GM18861 (cell line): ENCODE measurements around the gene IQCE.

Experiments
- ATAC-seq: cut with Tn5 transposase; IDR thresholded peaks from one replicate; pipeline ENCODE4 v1.9.1; 2021; ENCODE audit not compliant: unreplicated experiment

The IQCE gene

DNA sequence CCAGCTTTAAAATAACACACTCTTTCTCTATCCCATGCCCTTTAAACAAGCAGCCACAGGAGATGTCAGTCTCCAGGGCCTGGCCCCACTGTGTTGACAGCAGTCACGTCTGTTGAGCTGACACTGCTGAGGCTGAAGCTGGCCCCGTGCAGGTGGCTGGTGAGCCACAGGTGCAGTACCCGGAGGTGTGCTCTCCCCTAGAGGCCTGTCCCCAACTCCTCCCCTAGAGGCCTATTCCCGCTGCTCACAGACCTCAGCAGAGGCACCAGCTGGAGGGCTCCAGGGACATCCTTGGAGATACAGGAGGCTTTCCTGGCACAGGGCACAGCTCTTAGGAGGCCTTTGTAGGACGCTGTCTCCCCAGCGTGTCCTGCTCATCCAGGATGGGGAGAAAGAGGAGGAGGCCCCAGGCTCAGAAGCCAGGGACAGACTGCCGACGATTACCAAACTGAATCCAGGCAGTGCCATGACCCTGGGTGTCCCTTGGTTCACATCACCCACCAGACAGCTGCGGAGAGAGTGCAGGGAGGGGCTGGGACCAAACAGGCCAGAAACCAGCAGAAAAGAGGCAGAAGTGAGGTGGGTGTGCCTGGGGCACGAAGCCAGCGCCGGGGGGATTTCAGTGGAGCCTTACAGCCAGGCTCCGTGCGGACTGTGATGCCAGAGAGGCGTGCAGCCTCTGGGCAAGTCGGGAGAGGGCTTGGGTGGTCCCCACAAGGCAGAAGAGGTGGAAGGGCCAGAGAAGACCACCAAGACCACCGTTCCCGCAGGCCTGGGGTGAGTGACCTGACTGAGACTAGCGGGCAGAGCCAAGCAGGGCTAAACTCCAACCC lies 54.5 kb downstream of the IQCE start:
- no peak for ATAC-seq

GRCh38 chr7:2613931-2614600 lies 55.3 kb downstream of the IQCE start:
- ATAC-seq, result no peak

DNA sequence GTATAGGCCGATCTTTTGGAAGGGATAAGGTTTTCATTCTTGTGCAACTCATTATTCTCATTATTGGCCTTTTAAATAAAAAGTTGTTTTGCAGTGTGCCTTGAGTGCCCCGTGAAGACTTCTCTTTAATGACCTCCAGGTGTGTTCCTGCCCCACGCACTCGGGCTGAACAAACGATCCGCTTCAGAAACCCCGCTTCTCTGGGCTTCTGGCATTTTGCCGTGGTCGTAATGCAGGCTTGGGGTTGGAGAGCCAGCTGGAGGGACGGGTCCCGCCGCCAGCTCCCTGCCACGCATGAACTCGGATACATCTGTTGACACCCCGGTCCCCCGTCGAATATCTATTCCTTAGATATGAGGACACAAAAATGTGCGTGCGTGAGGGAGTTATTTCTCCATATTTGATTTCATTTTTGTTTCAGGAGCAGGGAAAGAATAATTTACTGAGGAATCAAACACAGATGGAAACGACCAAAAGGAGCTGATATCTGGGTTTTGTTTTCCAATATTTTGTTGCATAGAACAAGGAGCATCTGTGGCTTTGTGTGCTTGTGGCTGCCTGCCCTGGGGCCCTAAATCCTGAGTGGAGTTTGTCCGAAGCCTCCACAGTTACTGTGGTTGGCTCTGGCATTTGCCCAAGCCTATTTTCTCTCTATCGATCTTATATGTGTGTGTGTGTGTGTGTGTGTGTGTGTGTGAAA lies 56.0 kb downstream of the IQCE start:
- no peak for ATAC-seq

DNA sequence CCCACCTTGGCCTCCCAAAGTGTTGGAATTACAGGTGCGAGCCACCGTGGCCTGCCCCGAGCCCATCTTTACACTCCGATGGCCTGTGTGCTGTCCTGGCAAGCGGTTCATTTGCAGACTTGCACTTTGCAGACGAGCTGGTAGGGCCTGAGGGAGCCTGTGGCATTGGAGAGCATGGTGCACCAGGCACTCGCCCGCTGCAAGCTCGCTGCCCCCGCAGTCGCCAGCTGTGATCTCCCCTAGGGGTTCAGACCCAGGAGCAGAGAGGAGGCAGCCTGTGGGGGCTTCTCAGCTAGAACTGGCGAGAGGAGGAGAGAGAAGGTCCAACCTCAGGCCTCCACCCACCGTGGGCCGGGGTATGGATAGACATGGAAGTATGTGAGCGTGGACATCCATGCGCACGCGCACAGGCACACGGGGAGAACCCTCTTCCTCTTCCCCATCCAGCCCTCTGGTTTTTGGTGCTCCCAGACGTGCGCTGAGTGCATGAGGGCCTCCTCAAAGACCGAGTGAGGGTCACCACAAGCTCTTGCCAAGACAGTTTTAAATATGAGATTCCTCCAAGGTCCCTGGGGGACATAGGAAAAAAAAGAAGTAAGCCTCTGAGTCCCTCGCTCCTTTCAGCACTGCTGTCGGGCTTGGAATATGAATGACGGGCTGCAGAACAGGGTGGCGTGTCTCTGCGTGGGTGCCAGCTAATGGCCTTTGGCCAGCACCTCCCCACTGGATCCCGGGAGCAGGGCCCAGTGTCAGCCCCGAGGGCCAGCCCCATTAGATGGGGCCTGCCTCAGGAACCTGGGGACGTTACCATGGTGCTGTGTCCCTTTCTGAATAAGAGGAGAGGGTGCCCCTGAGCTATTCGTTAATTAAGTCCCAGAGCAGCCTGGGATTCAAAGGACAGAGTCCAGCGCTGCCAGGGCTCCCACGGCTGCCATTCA lies 57.9 kb downstream of the IQCE start:
- ATAC-seq, result no peak

GRCh38 chr7:2617325-2617905 lies 58.6 kb downstream of the IQCE start:
- ATAC-seq, result no peak

DNA sequence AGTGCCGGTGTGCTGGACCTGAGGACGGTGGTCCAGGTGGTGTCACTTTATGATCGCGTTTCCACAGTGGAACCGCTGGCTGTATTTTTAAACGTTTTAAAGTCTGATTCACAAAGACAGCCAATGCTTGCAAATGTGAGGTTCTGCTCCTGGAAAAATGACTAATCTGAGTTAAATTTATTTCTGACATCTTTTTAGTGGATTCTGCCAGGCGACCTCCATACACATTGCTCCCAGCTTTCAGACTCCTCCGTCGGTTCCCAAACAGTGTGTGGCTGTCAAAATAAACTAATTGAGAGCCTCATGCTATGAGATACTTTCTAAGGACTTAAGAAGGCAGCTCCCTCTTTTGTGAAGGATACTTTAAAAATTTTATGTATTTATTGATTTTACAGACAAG lies 60.3 kb downstream of the IQCE start:
- no peak for ATAC-seq

DNA sequence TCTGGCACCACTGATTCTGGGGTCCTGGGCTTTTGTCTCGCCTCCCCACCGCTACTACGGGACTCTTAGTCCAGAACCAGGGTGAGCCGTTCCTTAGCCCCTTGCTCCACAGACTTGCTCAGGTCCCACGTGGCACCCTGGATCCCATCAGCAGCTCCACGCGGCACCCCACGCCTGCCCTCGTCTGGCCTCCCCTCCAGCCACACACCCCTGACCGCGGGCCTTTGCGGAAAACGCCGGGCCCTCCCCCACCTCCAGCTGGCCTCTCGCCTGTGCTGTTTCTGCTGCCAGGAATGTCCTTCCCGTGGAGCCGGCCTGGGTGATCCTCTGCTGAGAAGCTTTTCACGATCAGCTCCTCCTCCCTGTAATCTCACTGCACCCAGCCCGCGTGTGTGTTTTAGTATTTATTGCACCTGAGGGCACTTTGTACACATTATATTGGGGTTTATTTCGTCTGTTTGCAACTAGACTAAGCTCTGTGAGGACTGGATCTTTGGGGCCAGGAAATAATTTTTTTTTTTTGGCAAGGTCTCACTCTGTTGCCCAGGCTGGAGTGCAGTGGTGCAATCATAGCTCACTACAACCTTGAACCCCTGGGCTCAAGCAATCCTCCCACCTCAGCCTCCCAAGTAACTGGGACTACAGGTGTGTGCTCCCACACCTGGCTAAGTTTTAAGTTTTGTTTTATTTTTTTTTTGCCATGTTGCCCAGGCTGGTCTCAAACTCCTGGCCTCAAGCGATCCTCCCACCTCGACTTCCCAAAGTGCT lies 62.5 kb downstream of the IQCE start:
- ATAC-seq, result no peak

- no peak for ATAC-seq
Observed at GRCh38 chr7:2621948-2622640, 63.3 kb downstream of the IQCE start.

DNA sequence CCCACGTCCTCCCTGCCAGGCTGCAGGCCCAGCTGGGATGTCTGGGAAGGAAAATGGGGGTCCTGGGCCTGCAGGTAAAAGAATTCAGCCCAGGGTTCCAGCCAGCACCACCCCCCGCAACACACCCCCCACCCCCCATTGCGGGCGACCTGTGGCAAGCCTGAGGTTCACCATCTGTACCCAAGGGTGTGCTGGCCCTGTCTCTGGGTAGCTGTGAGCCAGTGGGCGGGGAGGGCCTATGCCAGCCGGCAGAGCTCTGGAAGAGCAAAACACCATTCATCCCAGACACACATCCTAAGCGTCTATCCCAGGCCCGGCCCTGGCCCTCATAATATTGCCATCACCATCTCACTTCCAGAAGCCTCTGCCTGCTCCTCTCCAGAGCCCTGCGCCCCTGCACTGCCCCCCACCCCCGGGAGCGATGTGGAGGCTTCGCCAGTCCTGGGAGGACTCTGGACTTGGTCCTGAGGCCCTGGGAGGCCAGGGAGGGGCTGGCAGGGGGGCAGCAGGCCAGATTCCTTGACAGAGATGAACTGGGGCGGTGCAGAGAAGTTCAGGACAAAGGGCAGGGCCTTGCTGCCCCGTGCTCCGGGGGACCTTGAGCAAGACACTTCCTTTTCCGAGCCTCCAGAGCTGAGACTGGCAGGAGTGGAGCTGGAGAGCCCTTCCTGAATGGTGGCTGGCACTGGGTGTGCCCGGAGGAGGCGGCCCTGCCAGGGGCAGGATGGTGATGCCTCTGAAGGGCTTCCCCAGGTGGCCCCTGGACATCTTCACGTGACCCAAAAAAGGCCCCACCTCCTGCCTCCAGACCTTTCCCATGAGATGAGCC lies 64.3 kb downstream of the IQCE start:
- no peak for ATAC-seq

GRCh38 chr7:2623698-2624014 lies 64.9 kb downstream of the IQCE start:
- ATAC-seq, result no peak

GRCh38 chr7:2624293-2624886 lies 65.6 kb downstream of the IQCE start:
- ATAC-seq, result no peak

DNA sequence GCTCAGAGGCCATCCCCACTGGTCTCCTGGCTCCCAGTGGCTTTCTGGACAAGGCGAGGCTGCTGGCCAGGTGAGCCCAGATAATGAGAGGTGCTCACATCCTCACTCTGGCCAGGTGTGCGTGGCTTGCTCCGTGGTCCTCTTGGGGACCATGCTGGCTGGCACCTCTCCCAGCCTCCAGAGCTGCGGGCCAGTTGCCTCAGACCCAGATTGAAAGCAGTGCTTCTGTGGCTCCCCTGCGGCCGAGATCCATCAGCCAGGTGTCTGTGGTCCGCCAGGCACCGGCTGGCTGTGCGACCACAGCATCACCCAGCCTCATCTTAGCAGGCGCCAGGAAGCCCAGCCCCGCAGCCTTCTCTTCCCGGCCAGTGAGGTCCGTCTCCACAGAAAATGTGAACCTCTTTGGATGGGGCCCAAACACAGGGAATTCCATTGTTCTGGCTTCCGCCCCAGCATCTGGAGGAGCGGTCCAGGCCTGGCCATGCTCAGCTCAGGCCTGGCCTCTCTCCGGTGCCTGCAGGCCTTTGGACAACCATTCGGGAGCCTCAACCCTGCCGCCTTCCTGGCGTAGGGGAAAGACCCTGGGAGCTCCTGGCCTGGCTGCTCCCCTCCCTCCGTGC lies 67.8 kb downstream of the IQCE start:
- ATAC-seq, result no peak

- ATAC-seq, result no peak
Observed at GRCh38 chr7:2627258-2628129, 68.7 kb downstream of the IQCE start.

DNA sequence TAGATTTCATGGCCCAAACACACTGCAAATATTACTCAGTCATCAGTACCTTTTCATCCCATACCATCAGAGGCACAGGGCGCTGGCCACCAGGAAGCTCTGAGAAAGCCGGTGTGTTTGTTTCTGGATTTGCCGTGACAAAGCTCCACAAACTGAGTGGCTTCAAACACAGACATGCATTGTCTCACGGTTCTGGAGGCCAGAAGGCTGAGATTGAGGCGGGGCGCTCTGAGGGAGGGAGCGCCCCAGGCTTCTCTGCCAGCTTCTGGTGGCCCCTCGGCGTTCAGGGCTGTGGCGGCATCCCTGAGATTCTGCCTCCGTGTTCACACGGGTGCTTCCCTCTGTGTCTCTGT lies 69.3 kb downstream of the IQCE start:
- no peak for ATAC-seq

DNA sequence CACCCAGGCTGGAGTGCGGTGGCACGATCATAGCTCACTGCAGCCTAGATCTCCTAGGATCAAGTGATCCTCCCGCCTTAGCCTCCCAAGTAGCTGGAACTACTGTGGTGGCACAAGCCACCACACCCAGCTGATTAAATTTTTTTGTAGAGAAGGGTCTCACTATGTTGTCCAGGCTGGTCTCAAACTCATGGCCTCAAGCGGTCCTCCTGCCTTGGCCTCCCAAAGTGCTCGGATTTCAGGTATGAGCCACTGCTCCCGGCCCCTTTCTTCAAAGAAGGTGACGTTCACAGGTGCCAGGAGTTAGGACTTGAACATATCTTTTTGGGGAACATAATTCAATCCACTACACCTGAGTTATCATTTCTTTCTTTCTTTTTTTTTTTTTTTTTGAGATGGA lies 70.1 kb downstream of the IQCE start:
- no peak for ATAC-seq

DNA sequence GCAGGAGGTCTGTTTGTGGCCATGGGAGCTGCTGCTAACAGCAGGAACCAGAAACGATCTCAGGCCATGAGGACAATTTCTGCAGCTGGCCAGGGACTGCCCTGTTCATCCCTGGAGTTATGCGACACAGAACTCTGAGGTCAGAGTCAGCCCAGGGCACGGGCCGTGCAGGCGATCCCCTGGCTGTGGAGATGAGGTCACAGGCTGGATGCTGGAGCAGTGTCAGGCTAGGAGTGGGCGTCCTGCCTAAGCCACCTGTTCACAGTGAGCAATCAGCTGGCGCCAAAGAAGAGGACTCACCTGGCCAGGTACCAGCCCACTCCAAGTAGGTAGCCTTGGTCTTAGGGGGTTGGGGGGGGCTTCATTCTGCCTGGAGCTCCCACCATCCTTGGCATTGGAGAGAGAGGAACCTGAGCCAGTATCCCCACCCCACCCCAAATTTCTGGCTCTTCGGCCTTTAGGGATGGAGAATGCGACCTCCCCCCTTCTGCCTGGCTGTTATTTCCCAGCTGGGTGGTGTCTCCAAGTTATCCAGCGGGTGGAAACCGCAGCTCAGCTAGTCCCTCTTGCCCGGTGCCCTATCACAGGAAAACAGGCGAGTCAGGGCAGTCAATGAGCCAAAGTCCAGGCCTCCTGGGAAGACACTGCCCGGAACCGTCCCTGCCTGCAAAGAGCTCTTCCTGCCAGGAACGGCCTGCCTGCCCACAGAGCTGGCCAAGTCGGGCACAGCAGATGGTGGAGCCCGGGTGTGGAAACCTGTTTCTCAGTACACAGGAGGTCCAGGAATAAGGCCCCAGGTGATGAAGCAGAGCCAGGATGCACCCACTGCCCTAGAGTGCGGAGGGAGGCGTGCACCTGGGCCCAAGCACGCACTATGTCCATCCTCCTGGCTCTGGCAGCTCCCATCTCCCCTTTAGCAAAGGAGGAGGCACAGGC lies 71.2 kb downstream of the IQCE start:
- no peak for ATAC-seq
